Caco-2 (cell line): Measurements from ENCODE around the gene IFITM5. TPM values are rescaled to one million over a fixed set of nuclear protein-coding genes. Genes with fewer than 3 reads are reported as not detected.

Experiments used
- Bru-seq: library from RNA; stranded (reverse); fragments of 400-500 nt; gene quantifications from one replicate; lab custom pipeline; 2021; lab: Mats Ljungman, UMichigan
- BruChase-seq, 2 experiments: library from RNA; stranded (reverse); fragments of 400-500 nt; gene quantifications; one replicate each; lab custom pipeline; 2021; lab: Mats Ljungman, UMichigan
- BruUV-seq: library from RNA; stranded (reverse); fragments of 400-500 nt; replicated peaks from 2 replicates; lab custom pipeline; 2021; lab: Mats Ljungman, UMichigan
- CTCF ChIA-PET: fragments of 300-600 bp; sonication (Branson Sonifier 250); formaldehyde crosslinking; loops from one replicate; lab custom pipeline; 2022; ENCODE audit warnings: antibody characterized with exemption; lab: Charles Lee
- POLR2A ChIA-PET: fragments of 300-600 bp; sonication (Branson Sonifier 250); formaldehyde crosslinking; loops from one replicate; lab custom pipeline; 2022; ENCODE audit warnings: antibody characterized with exemption; lab: Charles Lee
- DNase-seq, 2 experiments: peaks; one replicate each; pipeline versions ENCODE4 v3.0.0 to v3.0.0-alpha.2; 2020 to 2022
- H3K27me3 ChIP-seq: replicated peaks from 2 replicates; pipeline ENCODE4 v1.6.0; 2011; ENCODE audit warnings: low read length; ENCODE audit not compliant: control insufficient read depth, insufficient read depth
- H3K36me3 ChIP-seq: 2 replicates; pipeline ENCODE4 v1.5.1; 2011; ENCODE audit warnings: low read length; ENCODE audit not compliant: control insufficient read depth, insufficient read depth
- H3K4me1 ChIP-seq: fragments of 250-450 bp; sonication (Bioruptor Pico); 2 replicates; pipeline ENCODE4 v1.5.1; 2020; ENCODE audit warnings: mild to moderate bottlenecking
- H3K4me3 ChIP-seq: 2 replicates; pipeline ENCODE4 v1.5.1; 2011; ENCODE audit warnings: low read depth, mild to moderate bottlenecking, control low read depth, low read length
- H3K9me3 ChIP-seq: fragments of 250-450 bp; sonication (Bioruptor Pico); 2 replicates; pipeline ENCODE4 v1.5.1; 2020; ENCODE audit warnings: mild to moderate bottlenecking, moderate library complexity
- H3K27ac Mint-ChIP-seq: one replicate; pipeline ENCODE4 v1.8.0; 2022; ENCODE audit warnings: mixed read lengths; ENCODE audit not compliant: unreplicated experiment
- H3K27me3 Mint-ChIP-seq: one replicate; pipeline ENCODE4 v1.8.0; 2022; ENCODE audit warnings: mixed read lengths; ENCODE audit not compliant: insufficient read depth, unreplicated experiment
- H3K36me3 Mint-ChIP-seq: one replicate; pipeline ENCODE4 v1.8.0; 2022; ENCODE audit warnings: mild to moderate bottlenecking, mixed read lengths; ENCODE audit not compliant: insufficient read depth, unreplicated experiment
- H3K4me1 Mint-ChIP-seq: one replicate; pipeline ENCODE4 v1.8.0; 2022; ENCODE audit warnings: low read depth, mixed read lengths; ENCODE audit not compliant: unreplicated experiment
- H3K4me3 Mint-ChIP-seq: one replicate; pipeline ENCODE4 v1.8.0; 2022; ENCODE audit warnings: mild to moderate bottlenecking, moderate library complexity, mixed read lengths; ENCODE audit not compliant: unreplicated experiment
- H3K9me3 Mint-ChIP-seq: one replicate; pipeline ENCODE4 v1.8.0; 2022; ENCODE audit warnings: mixed read lengths; ENCODE audit not compliant: unreplicated experiment
- intact Hi-C: fragments of 100-400 bp; cut with micrococcal nuclease; formaldehyde crosslinking; loops from one replicate; pipeline ENCODE4 v1.10.0; 2022; ENCODE audit not compliant: unreplicated experiment
- long read RNA-seq: library from polyadenylated mRNA; stranded (forward); transcript quantifications from one replicate; pipeline ENCODE4 v2.0.0, GENCODE V29; 2022
- total RNA-seq: library from RNA; stranded (reverse); gene quantifications from 2 replicates; pipeline ENCODE4 v1.2.3, GENCODE V29; 2022
- TF ChIP-seq, protein P1 (sequence below), 2 experiments: fragments of 200-600 bp in 1 of 2; IDR thresholded peaks; 1 replicate in 1 of 2; 2 replicates in 1 of 2; pipeline versions ENCODE4 v1.5.1 to v1.8.0; 2011 to 2022; ENCODE audit warnings: antibody characterized with exemption in 1 of 2, control low read depth in 1 of 2, inconsistent platforms in 1 of 2, low read depth in 1 of 2, low read length in 1 of 2, mild to moderate bottlenecking in 1 of 2, moderate library complexity in 1 of 2; ENCODE audit not compliant: insufficient read depth in 1 of 2, severe bottlenecking in 1 of 2, unreplicated experiment in 1 of 2

IFITM5 gene
- total RNA-seq (not detected in 2 replicates), Bru-seq, nascent RNA (not detected), BruChase-seq, experiment 1, labeled RNA remaining after a 2-hour chase (not detected), BruChase-seq, experiment 2, labeled RNA remaining after a 6-hour chase (not detected)
- long read RNA-seq: 0 reads

DNA sequence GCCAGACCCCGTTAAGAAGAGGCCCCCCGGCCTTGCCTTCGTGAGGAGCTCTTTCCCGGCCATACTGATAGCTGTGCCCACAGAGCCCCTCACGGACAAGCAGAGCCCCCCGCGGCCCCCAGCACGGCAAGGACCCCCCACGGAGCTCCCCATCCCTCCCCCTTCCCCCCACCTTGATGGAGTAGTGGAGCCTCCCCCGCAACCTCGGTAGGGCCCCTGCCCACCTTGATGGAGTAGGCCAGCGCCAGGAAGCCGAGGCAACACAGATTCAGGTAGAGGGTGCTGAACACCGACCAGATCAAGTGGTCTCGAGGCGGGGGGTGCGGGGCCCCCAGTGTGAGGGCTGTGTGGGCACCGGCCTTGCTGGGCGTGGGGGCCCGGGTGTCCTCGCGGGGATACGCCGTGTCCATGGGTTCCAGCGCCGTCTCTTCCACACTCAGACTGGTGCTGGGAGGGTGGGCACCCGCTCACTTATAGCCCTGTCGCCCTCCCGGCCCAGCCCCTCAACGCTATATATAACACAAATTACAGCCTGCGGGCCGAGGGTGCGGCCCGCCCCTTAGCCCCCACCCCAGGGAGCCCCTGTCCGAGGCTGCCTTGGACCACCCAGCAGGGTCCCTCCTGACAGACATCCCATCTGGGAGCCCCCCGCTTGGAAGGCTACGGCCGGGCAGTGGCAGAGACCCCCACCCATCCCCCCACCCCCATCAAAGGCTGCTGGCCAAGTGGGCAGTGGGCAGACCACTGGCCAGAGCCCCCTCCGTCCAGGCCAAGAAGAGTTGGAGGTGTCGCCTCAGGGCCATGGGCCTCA lies at the start of gene IFITM5:
Gene IFITM5, minus strand, starts transcription at position 446 of the 811 bp plus-strand sequence. Its CDS starts 36 bp downstream, at position 410.
- POLR2A ChIA-PET: no interaction called here
- no peaks in the 10 kb centered on the region for H3K27me3 Mint-ChIP-seq
- H3K4me3 Mint-ChIP-seq: no peak within 1 kb of the TSS
- Histone ChIP-seq H3K27me3 (no peaks in the 10 kb centered on the region), H3K4me1 (peaks cover 22% of the 10 kb centered on the region), H3K9me3 (no peaks in the 10 kb centered on the region), H3K4me3 (no peak within 1 kb of the TSS), H3K36me3 (no peaks in the 10 kb centered on the region)
- H3K9me3 Mint-ChIP-seq: no peaks in the 10 kb centered on the region
- CTCF ChIA-PET: interaction anchor here (0.6 to 0.7 kb wide), 2 partner anchors 18 to 1123 kb away, joined by 4 to 6 read pairs; no protein-coding TSS in a partner anchor
- no TSS peak for BruUV-seq
- peaks cover 7% of the 10 kb centered on the region for H3K36me3 Mint-ChIP-seq
- TF ChIP-seq, protein P1, sequence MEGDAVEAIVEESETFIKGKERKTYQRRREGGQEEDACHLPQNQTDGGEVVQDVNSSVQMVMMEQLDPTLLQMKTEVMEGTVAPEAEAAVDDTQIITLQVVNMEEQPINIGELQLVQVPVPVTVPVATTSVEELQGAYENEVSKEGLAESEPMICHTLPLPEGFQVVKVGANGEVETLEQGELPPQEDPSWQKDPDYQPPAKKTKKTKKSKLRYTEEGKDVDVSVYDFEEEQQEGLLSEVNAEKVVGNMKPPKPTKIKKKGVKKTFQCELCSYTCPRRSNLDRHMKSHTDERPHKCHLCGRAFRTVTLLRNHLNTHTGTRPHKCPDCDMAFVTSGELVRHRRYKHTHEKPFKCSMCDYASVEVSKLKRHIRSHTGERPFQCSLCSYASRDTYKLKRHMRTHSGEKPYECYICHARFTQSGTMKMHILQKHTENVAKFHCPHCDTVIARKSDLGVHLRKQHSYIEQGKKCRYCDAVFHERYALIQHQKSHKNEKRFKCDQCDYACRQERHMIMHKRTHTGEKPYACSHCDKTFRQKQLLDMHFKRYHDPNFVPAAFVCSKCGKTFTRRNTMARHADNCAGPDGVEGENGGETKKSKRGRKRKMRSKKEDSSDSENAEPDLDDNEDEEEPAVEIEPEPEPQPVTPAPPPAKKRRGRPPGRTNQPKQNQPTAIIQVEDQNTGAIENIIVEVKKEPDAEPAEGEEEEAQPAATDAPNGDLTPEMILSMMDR (IDR thresholded peaks at IDR 0.05; ENCODE audit: insufficient read depth in 1 of 2, low read depth in 1 of 2, low read length in 1 of 2, severe bottlenecking in 1 of 2, unreplicated experiment in 1 of 2): no peak
- H3K27ac Mint-ChIP-seq: no peak within 1 kb of the TSS
- no peak for DNase-seq
- intact Hi-C loops: no loop called here
- H3K4me1 Mint-ChIP-seq: peaks cover 16% of the 10 kb centered on the region

DNA sequence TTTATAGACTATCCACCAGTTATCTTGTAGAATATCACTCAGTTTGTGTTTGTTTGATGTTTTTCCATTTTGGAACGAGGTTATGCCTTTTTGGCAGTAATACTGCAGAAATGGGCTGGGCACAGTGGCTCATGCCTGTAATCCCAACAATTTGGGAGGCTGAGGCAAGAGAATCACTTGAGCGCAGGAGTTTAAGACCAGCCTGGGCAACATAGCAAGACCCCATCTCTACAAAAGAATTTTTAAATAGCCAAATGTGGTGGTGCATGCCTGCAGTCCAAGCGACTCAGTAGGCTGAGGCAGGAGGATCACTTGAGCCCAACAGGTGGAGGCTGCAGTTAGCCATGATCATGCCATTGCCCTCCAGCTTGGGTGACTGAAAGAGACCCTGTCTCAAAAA lies 47.2 kb upstream of the IFITM5 start:
- Mint-ChIP-seq H3K27me3 (no peaks in the 10 kb centered on the region), H3K27ac (no peak overlapping the region), H3K36me3 (no peaks in the 10 kb centered on the region), H3K4me1 (peaks cover 20% of the 10 kb centered on the region), H3K4me3 (no peak overlapping the region), H3K9me3 (no peaks in the 10 kb centered on the region)
- POLR2A ChIA-PET: no interaction called here
- Histone ChIP-seq H3K4me1 (peaks cover 9% of the 10 kb centered on the region), H3K4me3 (no peak overlapping the region), H3K36me3 (no peaks in the 10 kb centered on the region), H3K9me3 (no peaks in the 10 kb centered on the region), H3K27me3 (no peaks in the 10 kb centered on the region)
- no peak for DNase-seq
- TF ChIP-seq, protein P1 (IDR thresholded peaks at IDR 0.05; ENCODE audit: insufficient read depth in 1 of 2, low read depth in 1 of 2, low read length in 1 of 2, severe bottlenecking in 1 of 2, unreplicated experiment in 1 of 2): no peak
- BruUV-seq: no TSS peak
- CTCF ChIA-PET: no interaction called here
- intact Hi-C loops: no loop called here

DNA sequence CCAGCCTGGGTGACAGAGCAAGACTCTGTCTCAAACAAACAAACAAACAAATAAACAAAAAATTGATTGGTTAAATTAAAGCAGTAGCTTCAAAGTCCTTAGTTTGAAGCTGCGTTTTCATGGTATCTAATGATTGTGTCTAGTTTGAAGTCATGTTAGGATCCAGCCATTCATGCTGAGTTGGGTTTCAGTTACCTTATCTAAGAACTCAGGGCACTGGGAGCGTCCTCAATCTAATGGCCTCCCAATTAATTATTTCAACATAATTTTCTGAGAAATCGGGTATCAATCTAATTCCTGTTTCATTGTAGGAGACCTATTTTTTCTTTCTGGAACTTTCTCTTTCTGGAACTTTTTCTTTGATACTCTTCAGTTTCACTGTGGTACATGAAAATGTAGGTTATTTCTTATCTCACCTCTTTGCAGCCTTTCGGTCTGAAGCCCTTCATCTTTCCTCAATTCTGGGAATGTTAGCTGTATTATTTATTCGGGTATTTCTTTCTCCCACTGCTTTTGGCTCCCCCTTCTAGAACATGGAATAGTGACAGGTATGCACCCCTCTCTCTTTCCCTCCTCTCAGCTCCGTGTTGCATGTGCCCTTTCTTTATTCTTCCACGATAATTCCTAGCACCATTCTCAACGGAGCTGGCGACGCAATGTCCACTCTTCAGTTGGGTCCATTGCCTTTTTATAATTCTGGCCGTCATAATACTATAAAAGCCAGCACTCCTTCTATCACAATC lies 45.7 kb upstream of the IFITM5 start:
- TF ChIP-seq, protein P1 (IDR thresholded peaks at IDR 0.05; ENCODE audit: insufficient read depth in 1 of 2, low read depth in 1 of 2, low read length in 1 of 2, severe bottlenecking in 1 of 2, unreplicated experiment in 1 of 2): no peak
- Histone ChIP-seq H3K9me3 (no peaks in the 10 kb centered on the region), H3K4me3 (no peak overlapping the region), H3K4me1 (no peaks in the 10 kb centered on the region), H3K27me3 (no peaks in the 10 kb centered on the region), H3K36me3 (no peaks in the 10 kb centered on the region)
- no TSS peak for BruUV-seq
- H3K27ac Mint-ChIP-seq: no peak overlapping the region
- intact Hi-C loops: no loop called here
- peaks cover 10% of the 10 kb centered on the region for H3K4me1 Mint-ChIP-seq
- peaks cover 3% of the 10 kb centered on the region for H3K27me3 Mint-ChIP-seq
- H3K9me3 Mint-ChIP-seq: no peaks in the 10 kb centered on the region
- H3K4me3 Mint-ChIP-seq: no peak overlapping the region
- no peak for DNase-seq
- CTCF ChIA-PET: no interaction called here
- H3K36me3 Mint-ChIP-seq: no peaks in the 10 kb centered on the region
- POLR2A ChIA-PET: no interaction called here
